A673 (cell line): ENCODE data around the gene COL16A1. TPM values are rescaled to one million over a fixed set of nuclear protein-coding genes. Genes with fewer than 3 reads are reported as not detected.

Experiments used
- BruUV-seq: library from RNA; stranded (reverse); fragments of 400-500 nt; replicated peaks from 2 replicates; lab custom pipeline; 2021; lab: Mats Ljungman, UMichigan
- CTCF ChIA-PET: fragments of 300-600 bp; sonication (Branson Sonifier 250); formaldehyde crosslinking; loops from one replicate; lab custom pipeline; 2022; ENCODE audit warnings: antibody characterized with exemption; lab: Charles Lee
- POLR2A ChIA-PET: fragments of 300-600 bp; sonication (Branson Sonifier 250); formaldehyde crosslinking; loops from one replicate; lab custom pipeline; 2022; ENCODE audit warnings: antibody characterized with exemption; ENCODE audit not compliant: low non-redundant PET; lab: Charles Lee
- DNase-seq: peaks from one replicate; pipeline ENCODE4 v3.0.0-alpha.2; 2015; ENCODE audit warnings: low spot score
- H3K27ac ChIP-seq: fragments of 200-600 bp; sonication (generic); 2 replicates; pipeline ENCODE4 v1.5.1; 2016; ENCODE audit warnings: mixed run types, low read depth, mild to moderate bottlenecking, mixed read lengths, antibody characterized with exemption, low read length; ENCODE audit not compliant: poor library complexity, severe bottlenecking
- H3K27me3 ChIP-seq: fragments of 200-600 bp; sonication (generic); replicated peaks from 2 replicates; pipeline ENCODE4 v1.6.1; 2017; ENCODE audit warnings: mixed run types, low read depth, mild to moderate bottlenecking, mixed read lengths, antibody characterized with exemption, low read length; ENCODE audit not compliant: insufficient read depth, poor library complexity
- H3K36me3 ChIP-seq: fragments of 200-600 bp; sonication (generic); 2 replicates; pipeline ENCODE4 v1.6.1; 2016; ENCODE audit warnings: mixed run types, mild to moderate bottlenecking, mixed read lengths, antibody characterized with exemption, low read length; ENCODE audit not compliant: insufficient read depth, poor library complexity, severe bottlenecking
- H3K4me1 ChIP-seq: fragments of 200-600 bp; sonication (generic); 2 replicates; pipeline ENCODE4 v1.6.1; 2017; ENCODE audit warnings: mixed run types, mild to moderate bottlenecking, mixed read lengths, antibody characterized with exemption, low read length; ENCODE audit not compliant: insufficient read depth, poor library complexity, severe bottlenecking
- H3K4me3 ChIP-seq: fragments of 200-600 bp; sonication (generic); 2 replicates; pipeline ENCODE4 v1.5.1; 2016; ENCODE audit warnings: low read depth, mixed run types, mild to moderate bottlenecking, mixed read lengths, low read length; ENCODE audit not compliant: poor library complexity, severe bottlenecking
- H3K9me3 ChIP-seq: fragments of 200-600 bp; sonication (generic); 2 replicates; pipeline ENCODE4 v1.6.1; 2016; ENCODE audit warnings: mixed run types, low read depth, mild to moderate bottlenecking, mixed read lengths, antibody characterized with exemption, low read length; ENCODE audit not compliant: poor library complexity, severe bottlenecking
- CTCF ChIP-seq: fragments of 300-800, 200-600 bp; sonication (generic); conservative IDR thresholded peaks from 2 replicates; pipeline ENCODE4 v1.5.1; 2017; ENCODE audit warnings: low read depth, mild to moderate bottlenecking, antibody characterized with exemption, low read length, moderate library complexity, mixed read lengths
- EZH2 ChIP-seq: fragments of 200-600 bp; sonication (generic); IDR thresholded peaks from 2 replicates; pipeline ENCODE4 v1.6.1; 2017; ENCODE audit warnings: borderline replicate concordance, low read depth, mild to moderate bottlenecking, mixed read lengths, antibody characterized with exemption, low read length; ENCODE audit not compliant: poor library complexity, severe bottlenecking
- intact Hi-C: fragments of 100-400 bp; cut with micrococcal nuclease; formaldehyde crosslinking; loops from one replicate; pipeline ENCODE4 v1.10.0; 2022; ENCODE audit not compliant: unreplicated experiment
- total RNA-seq: library from RNA; stranded (reverse); gene quantifications from 2 replicates; pipeline ENCODE4 v1.2.3, GENCODE V29; 2021

The COL16A1 gene
- total RNA-seq, 1 experiment from 2014 or later, result 26.6 TPM

- no peak for DNase-seq
- no TSS peak for BruUV-seq
- ChIA-PET POLR2A (no interaction called here), CTCF (no interaction called here)
- no peaks in the 10 kb centered on the region for H3K4me1 ChIP-seq
- intact Hi-C loops, result no loop called here
- no peaks in the 10 kb centered on the region for H3K9me3 ChIP-seq
- H3K27me3 ChIP-seq, result no peaks in the 10 kb centered on the region
- no peak overlapping the region for H3K27ac ChIP-seq
- H3K36me3 ChIP-seq, result no peaks in the 10 kb centered on the region
- TF ChIP-seq CTCF (peak; percentile 41), EZH2 (no peak)
- no peak overlapping the region for H3K4me3 ChIP-seq
Observed at GRCh38 chr1:31683997-31684396, 19.8 kb downstream of the COL16A1 start.

GRCh38 chr1:31681415-31681814 is 22.4 kb downstream of the COL16A1 start:
- DNase-seq, result no peak
- no peak overlapping the region for H3K4me3 ChIP-seq
- H3K9me3 ChIP-seq, result no peaks in the 10 kb centered on the region
- BruUV-seq, result no TSS peak
- no peak for TF ChIP-seq CTCF
- TF ChIP-seq EZH2, result no peak
- intact Hi-C loops, result no loop called here
- no peaks in the 10 kb centered on the region for H3K4me1 ChIP-seq
- H3K27ac ChIP-seq, result no peak overlapping the region
- no peaks in the 10 kb centered on the region for H3K27me3 ChIP-seq
- ChIA-PET POLR2A (no interaction called here), CTCF (no interaction called here)
- H3K36me3 ChIP-seq, result no peaks in the 10 kb centered on the region

GRCh38 chr1:31679676-31680230 is 24.1 kb downstream of the COL16A1 start:
- no peaks in the 10 kb centered on the region for H3K27me3 ChIP-seq
- DNase-seq, result no peak
- CTCF ChIA-PET, result interaction anchor here (1.7 kb wide), 1 partner anchor 66 kb away, joined by 5 read pairs; no protein-coding TSS in a partner anchor
- no peaks in the 10 kb centered on the region for H3K4me1 ChIP-seq
- POLR2A ChIA-PET, result interaction anchor here (0.6 kb wide), 1 partner anchor 536 kb away, joined by 3 read pairs; no protein-coding TSS in a partner anchor
- TF ChIP-seq CTCF (no peak), EZH2 (no peak)
- BruUV-seq, result no TSS peak
- intact Hi-C loops, result no loop called here
- H3K27ac ChIP-seq, result no peak overlapping the region
- no peaks in the 10 kb centered on the region for H3K9me3 ChIP-seq
- H3K4me3 ChIP-seq, result no peak overlapping the region
- no peaks in the 10 kb centered on the region for H3K36me3 ChIP-seq
